Osteoblast (primary cell): Measurements from ENCODE around the gene PGBD5. TPM values are rescaled to one million over a fixed set of nuclear protein-coding genes. Genes with fewer than 3 reads are reported as not detected.

Experiments used
- DNase-seq: peaks from one replicate; pipeline ENCODE4 v3.0.0; 2011; ENCODE audit warnings: low spot score, mixed read lengths; ENCODE audit not compliant: insufficient read length; ENCODE audit errors: missing footprints
- H2AFZ ChIP-seq: 2 replicates; pipeline ENCODE4 v1.6.0; 2011; ENCODE audit warnings: mild to moderate bottlenecking, low read length
- H3K27ac ChIP-seq: 2 replicates; pipeline ENCODE4 v1.5.1; 2011; ENCODE audit warnings: mild to moderate bottlenecking, low read depth, low read length, moderate library complexity
- H3K27me3 ChIP-seq: 2 replicates; pipeline ENCODE4 v1.6.0; 2012; ENCODE audit warnings: mild to moderate bottlenecking, control low read depth, inconsistent platforms, low read length, moderate library complexity; ENCODE audit not compliant: insufficient read depth
- H3K36me3 ChIP-seq: 2 replicates; pipeline ENCODE4 v1.5.1; 2011; ENCODE audit warnings: mild to moderate bottlenecking, low read length, control low read depth, moderate library complexity; ENCODE audit not compliant: insufficient read depth
- H3K4me1 ChIP-seq: 2 replicates; pipeline ENCODE4 v1.5.1; 2011; ENCODE audit warnings: mild to moderate bottlenecking, low read length, control low read depth, moderate library complexity; ENCODE audit not compliant: insufficient read depth
- H3K4me2 ChIP-seq: 2 replicates; pipeline ENCODE4 v1.6.0; 2011; ENCODE audit warnings: mild to moderate bottlenecking, low read length; ENCODE audit not compliant: insufficient read depth
- H3K4me3 ChIP-seq: fragments of 200-600 bp; sonication (generic); 3 replicates; pipeline ENCODE4 v1.5.1; 2012; ENCODE audit warnings: mild to moderate bottlenecking, low read length, inconsistent platforms; ENCODE audit not compliant: insufficient read depth
- H3K79me2 ChIP-seq: 2 replicates; pipeline ENCODE4 v1.6.0; 2012; ENCODE audit warnings: mild to moderate bottlenecking, low read length, control low read depth, inconsistent platforms; ENCODE audit not compliant: insufficient read depth
- H3K9me3 ChIP-seq: 2 replicates; pipeline ENCODE4 v1.5.1; 2011; ENCODE audit warnings: low read depth, low read length, control low read depth
- H4K20me1 ChIP-seq: 2 replicates; pipeline ENCODE4 v1.6.0; 2012; ENCODE audit warnings: mild to moderate bottlenecking, low read length, control low read depth; ENCODE audit not compliant: insufficient read depth
- total RNA-seq: library from RNA; depleted of rRNA; stranded (reverse); fragments of >200 nt; gene quantifications from 2 replicates; pipeline ENCODE4 v1.2.3, GENCODE V29; 2012
- TF ChIP-seq, protein P1 (sequence below): IDR thresholded peaks from 2 replicates; pipeline ENCODE4 v1.5.1; 2011; ENCODE audit warnings: mild to moderate bottlenecking, low read depth, low read length, moderate library complexity; ENCODE audit errors: extremely low read depth

Gene PGBD5
- total RNA-seq, 1 donor, result under 0.01 TPM

DNA sequence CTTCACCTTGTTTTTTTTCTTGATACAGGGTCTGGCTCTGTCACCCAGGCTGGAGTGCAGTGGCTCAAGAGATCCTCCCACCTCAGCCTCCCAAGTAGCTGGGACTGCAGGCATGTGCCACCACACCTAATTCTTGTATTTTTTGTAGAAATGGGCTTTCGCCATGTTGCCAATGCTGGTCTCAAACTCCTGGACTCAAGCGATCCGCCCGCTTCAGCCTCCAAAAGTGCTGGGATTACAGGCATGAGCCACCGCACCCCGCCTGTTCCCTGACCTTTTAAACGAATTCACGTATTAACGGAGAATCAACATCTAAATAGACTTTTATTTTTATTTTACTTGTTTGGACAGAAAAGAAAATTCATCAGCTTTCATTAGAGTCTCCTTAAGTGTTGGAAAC is 104.8 kb downstream of the PGBD5 start:
- Histone ChIP-seq H3K27ac (no peak overlapping the region), H2AFZ (no peak overlapping the region), H3K4me2 (no peak overlapping the region), H3K36me3 (no peaks in the 10 kb centered on the region), H4K20me1 (no peaks in the 10 kb centered on the region), H3K4me1 (no peaks in the 10 kb centered on the region), H3K9me3 (no peaks in the 10 kb centered on the region), H3K4me3 (no peak overlapping the region), H3K27me3 (peaks cover 2% of the 10 kb centered on the region), H3K79me2 (no peaks in the 10 kb centered on the region)
- TF ChIP-seq, protein P1, sequence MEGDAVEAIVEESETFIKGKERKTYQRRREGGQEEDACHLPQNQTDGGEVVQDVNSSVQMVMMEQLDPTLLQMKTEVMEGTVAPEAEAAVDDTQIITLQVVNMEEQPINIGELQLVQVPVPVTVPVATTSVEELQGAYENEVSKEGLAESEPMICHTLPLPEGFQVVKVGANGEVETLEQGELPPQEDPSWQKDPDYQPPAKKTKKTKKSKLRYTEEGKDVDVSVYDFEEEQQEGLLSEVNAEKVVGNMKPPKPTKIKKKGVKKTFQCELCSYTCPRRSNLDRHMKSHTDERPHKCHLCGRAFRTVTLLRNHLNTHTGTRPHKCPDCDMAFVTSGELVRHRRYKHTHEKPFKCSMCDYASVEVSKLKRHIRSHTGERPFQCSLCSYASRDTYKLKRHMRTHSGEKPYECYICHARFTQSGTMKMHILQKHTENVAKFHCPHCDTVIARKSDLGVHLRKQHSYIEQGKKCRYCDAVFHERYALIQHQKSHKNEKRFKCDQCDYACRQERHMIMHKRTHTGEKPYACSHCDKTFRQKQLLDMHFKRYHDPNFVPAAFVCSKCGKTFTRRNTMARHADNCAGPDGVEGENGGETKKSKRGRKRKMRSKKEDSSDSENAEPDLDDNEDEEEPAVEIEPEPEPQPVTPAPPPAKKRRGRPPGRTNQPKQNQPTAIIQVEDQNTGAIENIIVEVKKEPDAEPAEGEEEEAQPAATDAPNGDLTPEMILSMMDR, result no peak
- no peak for DNase-seq

DNA sequence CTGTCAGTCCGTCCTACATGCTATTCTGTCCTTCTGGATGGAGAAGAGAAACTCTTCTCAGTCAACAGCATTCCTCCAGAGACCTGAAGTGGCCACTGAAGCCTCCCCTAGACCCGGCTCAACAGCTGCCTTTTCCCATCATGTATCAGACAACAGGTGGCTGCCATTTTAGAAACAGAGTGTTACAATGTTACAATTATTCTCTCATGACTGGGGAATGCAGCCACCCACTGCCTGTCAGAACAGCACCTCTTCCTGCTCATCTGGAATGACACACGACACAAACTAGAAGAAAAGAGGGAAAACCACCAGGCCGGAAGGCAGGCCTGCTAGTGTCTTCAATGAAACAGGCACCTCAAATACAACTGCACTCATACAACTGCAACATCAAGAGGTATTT is 105.3 kb downstream of the PGBD5 start:
- Histone ChIP-seq H3K27ac (no peak overlapping the region), H3K36me3 (no peaks in the 10 kb centered on the region), H3K4me3 (no peak overlapping the region), H3K4me1 (no peaks in the 10 kb centered on the region), H3K27me3 (peaks cover 2% of the 10 kb centered on the region), H3K4me2 (no peak overlapping the region), H3K79me2 (no peaks in the 10 kb centered on the region), H3K9me3 (no peaks in the 10 kb centered on the region), H4K20me1 (no peaks in the 10 kb centered on the region), H2AFZ (no peak overlapping the region)
- TF ChIP-seq, protein P1, result no peak
- DNase-seq, result no peak

DNA sequence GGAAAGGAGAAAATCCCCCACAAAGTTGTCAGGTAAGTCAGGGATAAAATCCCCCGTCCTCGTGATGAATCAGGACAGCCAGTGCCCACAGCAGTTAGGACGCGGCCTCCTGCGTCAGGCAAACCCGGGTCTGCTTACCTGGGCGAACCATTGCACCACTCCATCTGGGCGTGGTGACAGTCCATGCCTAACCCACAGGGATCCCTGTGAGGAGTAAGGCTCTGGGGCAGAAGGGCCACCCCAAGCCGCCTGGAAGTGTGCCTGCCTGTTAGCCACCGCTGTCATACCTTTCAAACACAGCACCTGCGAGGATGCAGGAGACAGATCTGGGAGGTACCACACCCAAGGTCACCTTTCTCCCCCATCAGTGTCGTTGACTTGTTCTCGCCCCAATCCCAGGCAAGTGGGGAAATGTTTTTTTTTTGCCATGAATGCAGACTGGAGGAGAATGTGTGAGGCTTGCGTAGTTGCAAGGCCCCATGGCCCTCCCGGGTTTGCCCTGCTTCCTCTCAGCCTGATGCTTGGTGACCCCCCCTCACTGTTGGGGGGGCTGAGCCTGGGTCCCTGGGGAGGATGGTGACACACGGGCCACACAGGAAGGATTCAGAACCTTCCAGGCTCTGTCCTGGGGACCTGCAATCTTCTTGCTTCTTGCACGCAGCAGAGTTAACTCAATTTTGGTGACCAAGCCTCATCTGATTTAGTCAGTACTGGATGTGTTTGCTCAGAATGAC is 107.0 kb downstream of the PGBD5 start:
- H3K27ac ChIP-seq, result no peak overlapping the region
- H3K27me3 ChIP-seq, result peaks cover 2% of the 10 kb centered on the region
- no peaks in the 10 kb centered on the region for H4K20me1 ChIP-seq
- H2AFZ ChIP-seq, result no peak overlapping the region
- no peak overlapping the region for H3K4me2 ChIP-seq
- H3K36me3 ChIP-seq, result no peaks in the 10 kb centered on the region
- no peaks in the 10 kb centered on the region for H3K4me1 ChIP-seq
- TF ChIP-seq, protein P1, result no peak
- no peak overlapping the region for H3K4me3 ChIP-seq
- no peaks in the 10 kb centered on the region for H3K9me3 ChIP-seq
- H3K79me2 ChIP-seq, result no peaks in the 10 kb centered on the region
- no peak for DNase-seq

DNA sequence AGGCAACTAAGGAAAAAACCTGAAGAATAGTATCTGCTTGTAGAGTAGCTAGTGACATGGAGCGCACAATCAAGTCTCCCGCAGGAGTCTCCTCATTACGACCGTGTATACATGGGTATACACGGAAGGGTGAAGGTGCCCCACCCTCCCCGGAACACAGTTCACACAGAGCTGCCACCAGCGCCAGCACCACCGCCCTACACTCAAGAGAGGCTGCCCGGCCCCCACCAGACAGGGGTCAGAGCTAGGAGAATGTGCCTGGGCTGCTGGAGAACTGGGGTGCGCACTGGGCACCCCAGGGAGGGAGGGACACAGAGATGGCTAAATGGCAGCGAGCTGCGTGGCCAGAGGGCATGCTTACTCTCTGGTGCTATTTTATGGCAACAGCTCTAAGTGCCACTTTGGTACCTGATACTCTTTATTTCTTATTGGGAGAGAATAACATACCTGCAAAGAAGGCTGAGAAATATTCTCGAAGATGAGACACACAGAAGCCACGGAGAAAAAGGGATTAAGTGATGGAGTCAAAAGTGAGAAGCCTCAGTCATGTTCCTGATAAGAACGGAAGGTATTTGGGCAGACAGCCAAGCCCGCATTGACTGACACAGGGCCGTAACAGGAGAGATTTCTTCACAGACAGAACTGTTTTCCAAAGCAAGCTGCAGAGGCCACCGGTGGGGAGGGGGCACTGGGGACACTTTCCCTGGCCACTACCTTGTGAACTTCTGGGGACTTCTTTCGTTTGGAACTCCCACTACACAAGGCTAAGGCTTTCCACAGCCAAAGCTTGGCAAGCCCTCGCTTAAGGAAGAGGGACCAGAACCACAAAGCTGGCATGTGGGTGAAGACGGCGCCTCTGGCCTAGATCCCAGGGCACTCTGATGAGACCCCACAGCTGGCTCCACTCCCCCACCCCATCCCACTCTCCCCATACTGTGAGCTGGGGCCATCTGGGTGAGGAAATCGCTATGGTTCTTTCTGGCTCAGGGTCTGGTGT is 108.0 kb downstream of the PGBD5 start:
- no peak overlapping the region for H2AFZ ChIP-seq
- DNase-seq, result no peak
- no peaks in the 10 kb centered on the region for H3K9me3 ChIP-seq
- H3K4me1 ChIP-seq, result no peaks in the 10 kb centered on the region
- no peak overlapping the region for H3K4me2 ChIP-seq
- peaks cover 2% of the 10 kb centered on the region for H3K27me3 ChIP-seq
- H3K36me3 ChIP-seq, result no peaks in the 10 kb centered on the region
- TF ChIP-seq, protein P1, result no peak
- H4K20me1 ChIP-seq, result no peaks in the 10 kb centered on the region
- H3K79me2 ChIP-seq, result no peaks in the 10 kb centered on the region
- no peak overlapping the region for H3K27ac ChIP-seq
- H3K4me3 ChIP-seq, result no peak overlapping the region
